ENCODE results near the gene SNTG2.
"Not testable (repeated sequence)": the region's sequence is repeated elsewhere in the genome, so short reads cannot be mapped to it uniquely, and the experiment has no call there.

The SNTG2 gene

GRCh38 chr2:1400943-1401735, 450.5 kb downstream of the SNTG2 start:
- no peak for DNase-seq

GRCh38 chr2:1402064-1402463, 451.4 kb downstream of the SNTG2 start:
- DNase-seq: no peak

- DNase-seq: no peak
Observed at GRCh38 chr2:1403565-1403964, 452.9 kb downstream of the SNTG2 start.

- DNase-seq: no peak
Observed at GRCh38 chr2:1405124-1405523, 454.5 kb downstream of the SNTG2 start.

GRCh38 chr2:1405967-1406366, 455.3 kb downstream of the SNTG2 start:
- no peak for DNase-seq

- no peak for DNase-seq
Observed at GRCh38 chr2:1406434-1406833, 455.8 kb downstream of the SNTG2 start.

GRCh38 chr2:1407950-1408675, 457.5 kb downstream of the SNTG2 start:
- no peak for DNase-seq

- no peak for DNase-seq
Observed at GRCh38 chr2:1413156-1413710, 462.6 kb downstream of the SNTG2 start, which contains the start of gene TPO. Gene TPO (plus strand): TSS chr2:1413463. CDS start chr2:1414409, 946 bp downstream.

GRCh38 chr2:1414121-1414520, 463.5 kb downstream of the SNTG2 start:
- DNase-seq: no peak

- not testable (repeated sequence) for DNase-seq
Observed at GRCh38 chr2:1414901-1415300, 464.3 kb downstream of the SNTG2 start.

GRCh38 chr2:1415501-1415900, 464.9 kb downstream of the SNTG2 start:
- no peak for DNase-seq

Data from NCI-H510A treated with DMSO at 0.1 percent for 48 hours (cell line).